NCI-H2227 (cell line): ENCODE data around the gene SYNC.
"Not testable (repeated sequence)": the region's sequence is repeated elsewhere in the genome, so short reads cannot be mapped to it uniquely, and the experiment has no call there.

Source experiments
- DNase-seq: peaks from one replicate; lab custom pipeline; 2025; ENCODE audit not compliant: unreplicated experiment; lab: John Stamatoyannopoulos, UW

SYNC gene

GRCh38 chr1:32724678-32725614 is 22.4 kb upstream of the SYNC start:
- DNase-seq = peak; percentile 54

- no peak for DNase-seq
These were observed 17.2 kb upstream of the SYNC start for GRCh38 chr1:32719681-32720275.

DNA sequence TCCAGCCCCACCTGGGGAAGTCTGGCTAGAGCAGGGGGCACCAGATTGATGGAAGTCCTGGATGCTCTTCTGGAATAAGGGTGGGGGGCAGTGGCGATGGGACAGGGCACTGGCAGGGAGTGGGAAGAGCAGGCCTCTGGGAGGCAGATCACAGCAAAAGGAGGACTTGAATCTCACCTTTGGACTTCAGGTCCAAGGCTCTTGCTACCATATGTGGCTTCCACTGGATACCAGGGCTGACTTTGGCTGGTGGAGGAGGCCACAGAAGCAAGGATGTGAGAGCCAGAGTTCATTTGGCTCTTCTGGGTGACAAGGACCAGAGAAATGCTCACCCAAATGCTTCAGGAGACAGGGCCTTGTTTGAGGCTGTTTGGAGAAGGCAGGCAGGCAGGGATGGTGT is 16.0 kb upstream of the SYNC start:
- DNase-seq = no peak

DNA sequence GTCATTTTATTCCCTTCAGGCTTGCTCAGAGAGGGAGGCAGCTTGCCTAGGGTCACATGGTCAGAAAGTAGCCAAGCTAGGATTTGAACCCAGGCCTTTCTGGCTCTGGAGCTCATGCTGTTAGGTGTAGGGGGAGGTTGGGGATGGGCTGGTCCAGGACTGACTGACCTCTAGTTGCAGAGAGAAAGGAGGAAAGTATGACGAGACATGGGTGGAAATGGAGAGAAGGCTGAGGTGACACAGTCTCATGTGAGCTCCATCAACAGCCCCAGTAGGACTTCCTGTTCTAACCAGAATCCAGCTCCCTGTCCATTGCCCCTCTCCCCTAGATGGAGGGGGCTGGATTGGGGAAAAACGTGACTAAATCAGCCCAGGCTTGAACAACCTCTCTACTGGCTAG is 15.5 kb upstream of the SYNC start:
- DNase-seq = no peak

DNA sequence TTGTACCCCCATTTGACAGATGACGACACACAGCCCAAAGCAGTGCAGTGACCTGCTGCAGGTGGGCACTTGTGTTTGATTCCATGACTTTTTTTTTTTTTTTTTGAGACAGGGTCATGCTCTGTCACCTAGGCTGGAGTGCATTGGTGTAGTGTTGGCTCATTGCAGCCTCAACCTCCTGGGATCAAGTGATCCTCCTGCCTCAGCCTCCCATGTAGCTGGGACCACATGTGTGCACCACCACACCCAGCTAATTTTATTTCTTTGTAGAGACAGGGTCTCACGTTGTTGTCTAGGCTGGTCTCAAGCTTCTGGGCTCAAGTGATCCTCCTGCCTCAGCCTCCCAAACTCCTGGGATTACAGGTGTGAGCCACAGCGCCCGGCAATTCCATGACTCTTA is 14.9 kb upstream of the SYNC start:
- no peak for DNase-seq

- peak; percentile 81 for DNase-seq
These were observed 14.0 kb upstream of the SYNC start for GRCh38 chr1:32716312-32717148.

- DNase-seq = no peak
These were observed 13.3 kb upstream of the SYNC start for GRCh38 chr1:32715901-32716311.

- DNase-seq = no peak
These were observed 11.7 kb upstream of the SYNC start for GRCh38 chr1:32714277-32714676.

GRCh38 chr1:32713081-32713480 is 10.5 kb upstream of the SYNC start:
- DNase-seq = no peak

GRCh38 chr1:32711221-32711620 is 8.7 kb upstream of the SYNC start:
- DNase-seq = not testable (repeated sequence)

GRCh38 chr1:32709476-32709875 is 6.9 kb upstream of the SYNC start:
- DNase-seq = no peak

- peak; percentile 49 for DNase-seq
These were observed 6.5 kb upstream of the SYNC start for GRCh38 chr1:32709075-32709474.

- no peak for DNase-seq
These were observed 3.9 kb upstream of the SYNC start for GRCh38 chr1:32706491-32706890.

DNA sequence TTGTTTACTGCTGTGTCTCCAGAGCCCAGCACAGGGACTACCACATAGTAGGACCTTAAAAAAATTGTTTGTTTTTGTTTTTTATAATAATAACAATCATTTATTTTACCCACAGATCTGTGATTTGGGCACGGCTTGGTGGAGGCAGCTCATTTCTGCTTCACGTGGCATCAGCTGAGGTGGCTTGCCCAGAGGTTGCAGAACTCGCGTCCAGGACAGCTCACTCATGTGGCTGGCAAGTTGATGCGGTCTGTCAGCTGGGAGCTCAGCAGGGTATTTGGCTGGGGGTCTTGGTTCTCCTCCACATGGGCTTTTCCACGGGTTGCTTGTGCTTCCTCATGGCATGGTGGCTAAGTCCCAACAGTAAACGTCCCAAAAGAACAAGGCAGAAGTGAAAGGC is 2.9 kb upstream of the SYNC start:
- DNase-seq = no peak

- DNase-seq = no peak
These were observed 1.1 kb upstream of the SYNC start for GRCh38 chr1:32703479-32704291.

GRCh38 chr1:32701951-32702598 is 495 bp downstream of the SYNC start:
- DNase-seq = peak; percentile 24

GRCh38 chr1:32701421-32701911 is 1.1 kb downstream of the SYNC start:
- no peak for DNase-seq

- DNase-seq = not testable (repeated sequence)
These were observed 5.6 kb downstream of the SYNC start for GRCh38 chr1:32696996-32697395.

- no peak for DNase-seq
These were observed 6.5 kb downstream of the SYNC start for GRCh38 chr1:32696041-32696440.
